IMR-90 (cell line): ENCODE results near the gene FKTN. TPM values are rescaled to one million over a fixed set of nuclear protein-coding genes. Genes with fewer than 3 reads are reported as not detected.

Experiments used
- ATAC-seq: fragments of 200-7000 bp; cut with Tn5 transposase; 2 replicates; pipeline ENCODE4 v1.9.1; 2020; ENCODE audit warnings: low read depth, mild to moderate bottlenecking, moderate library complexity
- BruUV-seq: library from RNA; stranded (reverse); fragments of 400-500 nt; replicated peaks from 2 replicates; lab custom pipeline; 2021; lab: Mats Ljungman, UMichigan
- CTCF ChIA-PET: fragments of 300-600 bp; formaldehyde crosslinking; extraction: SDS; loops from one replicate; lab custom pipeline; 2021; ENCODE audit warnings: antibody characterized with exemption; lab: Yijun Ruan, JAX
- POLR2A ChIA-PET: fragments of 300-600 bp; sonication (Branson Sonifier 250); formaldehyde crosslinking; loops from one replicate; lab custom pipeline; 2022; ENCODE audit warnings: antibody characterized with exemption; ENCODE audit not compliant: unreplicated experiment; lab: Charles Lee
- DNase-seq: peaks from one replicate; pipeline ENCODE4 v3.0.0; 2013
- H2AFZ ChIP-seq: replicated peaks from 2 replicates; pipeline ENCODE3; 2013; ENCODE audit warnings: low read length, mild to moderate bottlenecking; ENCODE audit not compliant: poor library complexity
- H2AK5ac ChIP-seq: 2 replicates; pipeline ENCODE4 v1.6.1; 2013; ENCODE audit warnings: low read depth, low read length, inconsistent platforms
- H2AK9ac ChIP-seq: replicated peaks from 2 replicates; pipeline ENCODE3; 2013; ENCODE audit warnings: mild to moderate bottlenecking, low read depth, low read length, moderate library complexity; ENCODE audit not compliant: poor library complexity
- H2BK120ac ChIP-seq: 2 replicates; pipeline ENCODE4 v1.6.1; 2013; ENCODE audit warnings: low read depth, low read length, inconsistent platforms
- H2BK15ac ChIP-seq: 3 replicates; pipeline ENCODE4 v1.6.1; 2013; ENCODE audit warnings: low read depth, low read length, inconsistent platforms
- H2BK20ac ChIP-seq: 2 replicates; pipeline ENCODE4 v1.6.1; 2013; ENCODE audit warnings: low read depth, mild to moderate bottlenecking, inconsistent platforms, low read length, moderate library complexity
- H2BK5ac ChIP-seq: 2 replicates; pipeline ENCODE4 v1.6.1; 2013; ENCODE audit warnings: mild to moderate bottlenecking, low read depth, low read length, inconsistent platforms; ENCODE audit not compliant: poor library complexity, severe bottlenecking
- H3K14ac ChIP-seq: replicated peaks from 2 replicates; pipeline ENCODE4 v1.6.1; 2013; ENCODE audit warnings: low read depth, low read length, inconsistent platforms
- H3K18ac ChIP-seq: 2 replicates; pipeline ENCODE4 v1.6.1; 2013; ENCODE audit warnings: low read depth, low read length, control low read depth
- H3K23ac ChIP-seq: 2 replicates; pipeline ENCODE4 v1.6.1; 2013; ENCODE audit warnings: low read depth, low read length, inconsistent platforms
- H3K27ac ChIP-seq: 2 replicates; pipeline ENCODE4 v1.5.1; 2013; ENCODE audit warnings: mild to moderate bottlenecking, control low read depth, low read length; ENCODE audit not compliant: insufficient read depth
- H3K27me3 ChIP-seq: 2 replicates; pipeline ENCODE4 v1.6.1; 2013; ENCODE audit warnings: low read length; ENCODE audit not compliant: control insufficient read depth, insufficient read depth
- H3K36me3 ChIP-seq: 2 replicates; pipeline ENCODE4 v1.6.1; 2013; ENCODE audit warnings: low read length, mixed read lengths; ENCODE audit not compliant: control insufficient read depth, insufficient read depth
- H3K4ac ChIP-seq: 2 replicates; pipeline ENCODE4 v1.6.1; 2013; ENCODE audit warnings: low read depth, low read length, inconsistent platforms
- H3K4me1 ChIP-seq: 2 replicates; pipeline ENCODE4 v1.6.1; 2013; ENCODE audit warnings: low read length, mixed read lengths; ENCODE audit not compliant: control insufficient read depth, insufficient read depth
- H3K4me2 ChIP-seq: 2 replicates; pipeline ENCODE4 v1.6.1; 2013; ENCODE audit warnings: low read depth, mild to moderate bottlenecking, control low read depth, low read length, moderate library complexity
- H3K4me3 ChIP-seq: 2 replicates; pipeline ENCODE4 v1.5.1; 2013; ENCODE audit warnings: low read depth, mild to moderate bottlenecking, control low read depth, low read length, moderate library complexity; ENCODE audit not compliant: insufficient read depth
- H3K56ac ChIP-seq: 2 replicates; pipeline ENCODE4 v1.6.1; 2013; ENCODE audit warnings: low read length, inconsistent platforms; ENCODE audit not compliant: insufficient read depth; ENCODE audit errors: extremely low read depth
- H3K79me1 ChIP-seq, 2 experiments: 2 replicates each; pipeline ENCODE4 v1.6.1; 2013; ENCODE audit warnings: low read length in 2 of 2, inconsistent platforms in 1 of 2, low read depth in 1 of 2
- H3K9ac ChIP-seq: 2 replicates; pipeline ENCODE4 v1.6.1; 2013; ENCODE audit warnings: low read depth, low read length, control low read depth
- H3K9me1 ChIP-seq: 2 replicates; pipeline ENCODE4 v1.6.1; 2013; ENCODE audit warnings: low read length, inconsistent platforms; ENCODE audit not compliant: insufficient read depth
- H3K9me3 ChIP-seq: 2 replicates; pipeline ENCODE4 v1.6.1; 2013; ENCODE audit warnings: low read length; ENCODE audit not compliant: control insufficient read depth, insufficient read depth
- H4K20me1 ChIP-seq: 2 replicates; pipeline ENCODE4 v1.6.1; 2013; ENCODE audit warnings: low read length, inconsistent platforms; ENCODE audit not compliant: insufficient read depth
- H4K5ac ChIP-seq: 2 replicates; pipeline ENCODE4 v1.6.1; 2013; ENCODE audit warnings: mild to moderate bottlenecking, low read depth, low read length, control low read depth
- H4K8ac ChIP-seq, 2 experiments: 2 replicates each; pipeline ENCODE4 v1.6.1; 2013; ENCODE audit warnings: low read depth in 2 of 2, low read length in 2 of 2, control low read depth in 1 of 2, inconsistent platforms in 1 of 2
- H4K91ac ChIP-seq: 2 replicates; pipeline ENCODE4 v1.6.1; 2013; ENCODE audit warnings: low read depth, low read length, inconsistent platforms; ENCODE audit not compliant: insufficient read depth
- CTCF ChIP-seq: conservative IDR thresholded peaks from 2 replicates; pipeline ENCODE4 v1.5.1; 2012; ENCODE audit warnings: mild to moderate bottlenecking, low read depth, low read length, improper control_type of control experiment
- ELK1 ChIP-seq: fragments of 150-350 bp; IDR thresholded peaks from 2 replicates; pipeline ENCODE4 v1.6.1; 2016; ENCODE audit warnings: low read depth, mild to moderate bottlenecking, low read length, moderate library complexity, borderline replicate concordance
- NFE2L2 ChIP-seq: fragments of 150-350 bp; IDR thresholded peaks from 2 replicates; pipeline ENCODE4 v1.6.1; 2016; ENCODE audit warnings: low read depth, mild to moderate bottlenecking, low read length
- POLR2A ChIP-seq: IDR thresholded peaks from 2 replicates; pipeline ENCODE4 v1.6.1; 2012; ENCODE audit warnings: mild to moderate bottlenecking, low read depth, low read length
- RCOR1 ChIP-seq: IDR thresholded peaks from 2 replicates; pipeline ENCODE4 v1.6.1; 2012; ENCODE audit warnings: mild to moderate bottlenecking, low read length, improper control_type of control experiment; ENCODE audit not compliant: insufficient replicate concordance
- RFX5 ChIP-seq: IDR thresholded peaks from 2 replicates; pipeline ENCODE4 v1.8.0; 2012; ENCODE audit warnings: low read depth, mild to moderate bottlenecking, low read length, moderate library complexity
- SMC3 ChIP-seq: fragments of 150-350 bp; IDR thresholded peaks from 2 replicates; pipeline ENCODE4 v1.6.1; 2016; ENCODE audit warnings: low read depth, mild to moderate bottlenecking, antibody characterized with exemption, low read length, moderate library complexity
- USF2 ChIP-seq: fragments of 150-350 bp; IDR thresholded peaks from 2 replicates; pipeline ENCODE4 v1.6.1; 2017; ENCODE audit warnings: mild to moderate bottlenecking, antibody characterized with exemption, low read length, low read depth
- WGBS, 2 experiments: methylation state at CpG; one replicate each; pipeline versions ENCODE4 v1.1.5 to v1.1.7; 2013; ENCODE audit warnings: missing lambda C conversion rate in 2 of 2; ENCODE audit not compliant: insufficient read length in 1 of 2; ENCODE audit errors: extremely low coverage in 2 of 2; 5-methylcytosine and 5-hydroxymethylcytosine counted together
- dilution Hi-C: fragments of 300-500 bp; cut with HindIII; formaldehyde crosslinking; loops from one replicate; pipeline ENCODE4 v1.14.3; 2018; ENCODE audit warnings: low sequenced_read_pairs; ENCODE audit not compliant: unreplicated experiment
- in situ Hi-C: fragments of 300-500 bp; cut with MboI; formaldehyde crosslinking; loops from 3 replicates; pipeline ENCODE4 v1.14.3; 2019; ENCODE audit warnings: low sequenced_read_pairs, inconsistent platforms, mixed read lengths
- intact Hi-C: fragments of 100-400 bp; cut with micrococcal nuclease; formaldehyde crosslinking; loops from 2 replicates; pipeline ENCODE4 v1.10.0; 2022
- polyA plus RNA-seq, 3 experiments: library from polyadenylated mRNA; depleted of rRNA; stranded (reverse); fragments of >200 nt; gene quantifications; 2 replicates each; pipeline ENCODE4 v1.2.3, GENCODE V29; 2012; ENCODE audit warnings: low replicate concordance in 1 of 3
- total RNA-seq: library from RNA; depleted of rRNA; stranded (reverse); fragments of >200 nt; gene quantifications from 2 replicates; pipeline ENCODE4 v1.2.3, GENCODE V29; 2012

The FKTN gene
- total and polyA plus RNA-seq, 2 of the 4 experiments (the other 2 are of a cell fraction), result 8.6 to 20.3 TPM

GRCh38 chr9:105535920-105536668 lies 21.8 kb upstream of the FKTN start:
- no peaks in the 10 kb centered on the region for H3K9me3 ChIP-seq
- H3K18ac ChIP-seq, result no peak overlapping the region
- no peak overlapping the region for H3K56ac ChIP-seq
- ATAC-seq (no peak), DNase-seq (no peak)
- POLR2A ChIA-PET, result no interaction called here
- no peak overlapping the region for H3K23ac ChIP-seq
- H4K20me1 ChIP-seq, result no peaks in the 10 kb centered on the region
- BruUV-seq, result no TSS peak
- H3K4ac ChIP-seq, result no peak overlapping the region
- H3K27me3 ChIP-seq, result no peaks in the 10 kb centered on the region
- dilution Hi-C loops (no loop called here), in situ Hi-C loops (no loop called here), intact Hi-C loops (no loop called here)
- no peaks in the 10 kb centered on the region for H3K79me1 ChIP-seq
- no peak overlapping the region for H2AK9ac ChIP-seq
- TF ChIP-seq CTCF, result no peak
- TF ChIP-seq POLR2A, result no peak
- TF ChIP-seq RFX5, result no peak
- TF ChIP-seq NFE2L2, result no peak
- no peak for TF ChIP-seq ELK1
- no peak for TF ChIP-seq SMC3
- TF ChIP-seq RCOR1, result no peak
- no peak for TF ChIP-seq USF2
- no peak overlapping the region for H4K5ac ChIP-seq
- H3K4me2 ChIP-seq, result no peak overlapping the region
- no peak overlapping the region for H2AFZ ChIP-seq
- WGBS, 2 experiments, result 100% methylated on average over 2 of the region's 3 CpGs; no CpG with 5 or more reads in 1 of the 2 experiments
- no peak overlapping the region for H3K4me3 ChIP-seq
- H2BK20ac ChIP-seq, result no peak overlapping the region
- H3K14ac ChIP-seq, result no peak overlapping the region
- H3K9ac ChIP-seq, result no peak overlapping the region
- H3K36me3 ChIP-seq, result no peaks in the 10 kb centered on the region
- H4K8ac ChIP-seq, result no peak overlapping the region
- H2AK5ac ChIP-seq, result no peak overlapping the region
- H2BK120ac ChIP-seq, result no peak overlapping the region
- CTCF ChIA-PET, result no interaction called here
- H2BK5ac ChIP-seq, result no peak overlapping the region
- H3K9me1 ChIP-seq, result no peaks in the 10 kb centered on the region
- no peak overlapping the region for H2BK15ac ChIP-seq
- no peaks in the 10 kb centered on the region for H3K4me1 ChIP-seq
- no peak overlapping the region for H3K27ac ChIP-seq
- no peak overlapping the region for H4K91ac ChIP-seq
